Loucy (cell line): ENCODE measurements around the gene FNDC3A.

Experiments used
- CTCF ChIP-seq: fragments of 200-600 bp; sonication (generic); conservative IDR thresholded peaks from 2 replicates; pipeline ENCODE4 v1.5.1; 2014; ENCODE audit warnings: mild to moderate bottlenecking, antibody characterized with exemption, low read length
- EZH2phosphoT487 ChIP-seq: fragments of 200-600 bp; IDR thresholded peaks from 2 replicates; pipeline ENCODE4 v1.6.1; 2018; ENCODE audit warnings: antibody characterized with exemption, mild to moderate bottlenecking, moderate library complexity, borderline replicate concordance

GRCh38 chr13:49022472-49023144 lies 46.9 kb downstream of the FNDC3A start:
- no peak for TF ChIP-seq CTCF
- no peak for TF ChIP-seq EZH2phosphoT487
